HG03135 (cell line): ENCODE measurements around the gene G3BP2.
A peak's percentile ranks its signal among the peaks of the same experiment; 100 is the strongest.
"Not testable (repeated sequence)": the region's sequence is repeated elsewhere in the genome, so short reads cannot be mapped to it uniquely, and the experiment has no call there.

Experiments
- ATAC-seq: cut with Tn5 transposase; IDR thresholded peaks from one replicate; pipeline ENCODE4 v1.9.1; 2021; ENCODE audit warnings: mild to moderate bottlenecking, moderate library complexity; ENCODE audit not compliant: unreplicated experiment

Gene G3BP2

GRCh38 chr4:75685546-75686189 lies 12.5 kb upstream of the G3BP2 start:
- ATAC-seq, result no peak

GRCh38 chr4:75683482-75684155 lies 10.4 kb upstream of the G3BP2 start:
- no peak for ATAC-seq

- ATAC-seq, result no peak
Observed at GRCh38 chr4:75679876-75680575, 6.8 kb upstream of the G3BP2 start.

- ATAC-seq, result no peak
Observed at GRCh38 chr4:75678965-75679364, 5.8 kb upstream of the G3BP2 start.

GRCh38 chr4:75678473-75678872 lies 5.3 kb upstream of the G3BP2 start:
- no peak for ATAC-seq

GRCh38 chr4:75675004-75675531 lies 1.9 kb upstream of the G3BP2 start:
- ATAC-seq, result no peak

GRCh38 chr4:75673959-75674328 lies 733 bp upstream of the G3BP2 start:
- ATAC-seq, result no peak

- ATAC-seq, result peak; percentile 25
Observed at GRCh38 chr4:75672461-75673026, 667 bp downstream of the G3BP2 start.

GRCh38 chr4:75671802-75672421 lies 1.3 kb downstream of the G3BP2 start:
- ATAC-seq, result no peak

- no peak for ATAC-seq
Observed at GRCh38 chr4:75668596-75668995, 4.6 kb downstream of the G3BP2 start.

- not testable (repeated sequence) for ATAC-seq
Observed at GRCh38 chr4:75667636-75668035, 5.6 kb downstream of the G3BP2 start.

- ATAC-seq, result no peak
Observed at GRCh38 chr4:75666299-75666698, 6.9 kb downstream of the G3BP2 start.

GRCh38 chr4:75664604-75665003 lies 8.6 kb downstream of the G3BP2 start:
- ATAC-seq, result not testable (repeated sequence)

GRCh38 chr4:75662626-75663025 lies 10.6 kb downstream of the G3BP2 start:
- ATAC-seq, result no peak

- no peak for ATAC-seq
Observed at GRCh38 chr4:75660491-75660890, 12.7 kb downstream of the G3BP2 start.

GRCh38 chr4:75659512-75660031 lies 13.6 kb downstream of the G3BP2 start:
- no peak for ATAC-seq

- ATAC-seq, result no peak
Observed at GRCh38 chr4:75658876-75659275, 14.3 kb downstream of the G3BP2 start.

GRCh38 chr4:75655562-75655961 lies 17.6 kb downstream of the G3BP2 start:
- ATAC-seq, result no peak

- no peak for ATAC-seq
Observed at GRCh38 chr4:75654905-75655304, 18.3 kb downstream of the G3BP2 start.

GRCh38 chr4:75653845-75654503 lies 19.2 kb downstream of the G3BP2 start:
- no peak for ATAC-seq
